Body of pancreas (tissue), 4 donors: ENCODE measurements around the gene KCNE3.

Experiments
- CTCF ChIP-seq, 7 experiments: fragments of 450-650 bp in 4 of 7; fragments of 200-600 bp in 3 of 7; sonication (generic) in 3 of 7; IDR thresholded peaks; one replicate each; pipeline ENCODE4 v1.5.1; 2016 to 2019; ENCODE audit warnings: antibody characterized with exemption in 7 of 7
- POLR2A ChIP-seq, 3 donors: fragments of 450-650 bp; IDR thresholded peaks; one replicate each; pipeline ENCODE4 v1.6.1; 2016; ENCODE audit warnings: antibody characterized with exemption in 3 of 3, mild to moderate bottlenecking in 2 of 3

GRCh38 chr11:74418509-74418895, 48.8 kb downstream of the KCNE3 start:
- TF ChIP-seq CTCF (IDR thresholded peaks at IDR 0.05) (no peak), POLR2A (IDR thresholded peaks at IDR 0.05) (no peak)
